NCI-H446 treated with DMSO at 0.1 percent for 48 hours (cell line): ENCODE results near the gene IGF2BP3.
"Not testable (repeated sequence)": the region's sequence is repeated elsewhere in the genome, so short reads cannot be mapped to it uniquely, and the experiment has no call there.

ENCODE experiments used
- DNase-seq: peaks from one replicate; lab custom pipeline; 2025; lab: John Stamatoyannopoulos, UW

The IGF2BP3 gene

DNA sequence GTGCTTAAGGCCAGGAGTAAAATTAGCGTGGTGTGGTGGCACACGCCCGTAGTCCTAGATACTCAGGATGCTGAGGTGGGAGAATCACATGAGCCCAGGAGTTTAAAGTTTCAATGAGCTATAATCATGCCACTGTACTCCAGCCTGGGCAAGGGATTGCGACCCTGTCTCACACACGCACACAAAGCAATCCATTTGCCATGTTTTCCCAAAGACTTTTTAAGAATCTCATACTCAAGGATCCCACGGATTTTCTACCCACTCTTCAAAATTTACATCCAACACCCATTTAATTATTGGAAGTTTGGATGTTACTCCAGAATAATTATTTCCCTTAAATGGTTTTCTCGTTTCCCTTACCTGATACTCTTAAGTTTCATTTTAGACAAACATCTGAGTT lies 47.9 kb downstream of the IGF2BP3 start:
- no peak for DNase-seq

DNA sequence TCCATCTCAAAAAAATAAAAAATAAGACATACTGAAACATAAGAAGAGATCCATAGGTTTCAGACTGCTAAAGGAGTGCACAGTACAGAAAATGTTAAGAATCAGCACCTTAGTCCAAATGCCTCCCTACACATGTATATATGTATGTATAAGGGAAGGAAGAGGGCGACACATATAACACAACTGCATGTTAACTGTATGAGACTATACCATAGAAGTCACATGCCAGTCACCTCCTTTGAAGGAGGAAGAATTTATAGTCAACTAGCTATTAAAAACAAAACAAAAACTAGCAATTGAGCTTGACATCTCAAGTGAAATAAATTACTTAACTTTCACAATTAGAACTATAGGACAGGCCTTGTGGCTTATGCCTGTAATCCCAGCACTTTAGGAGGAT lies 50.4 kb downstream of the IGF2BP3 start:
- no peak for DNase-seq

DNA sequence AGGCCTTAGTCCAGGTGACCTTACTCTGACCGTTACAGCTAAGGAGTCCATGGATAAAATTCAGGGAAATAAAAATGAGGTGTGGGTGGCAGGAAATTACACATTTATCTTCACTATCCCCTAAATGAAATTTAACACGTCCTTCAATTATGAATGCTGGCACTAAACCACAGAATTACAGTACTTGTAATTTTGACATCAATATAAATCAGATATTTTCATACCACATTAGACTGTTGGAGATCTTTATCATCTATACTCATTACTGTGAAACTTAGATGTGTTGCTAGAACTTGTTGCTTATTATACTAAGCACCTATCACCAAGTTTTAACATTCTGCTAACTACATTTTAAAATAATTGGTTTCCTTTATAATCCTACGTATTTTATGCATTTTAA lies 51.1 kb downstream of the IGF2BP3 start:
- no peak for DNase-seq

DNA sequence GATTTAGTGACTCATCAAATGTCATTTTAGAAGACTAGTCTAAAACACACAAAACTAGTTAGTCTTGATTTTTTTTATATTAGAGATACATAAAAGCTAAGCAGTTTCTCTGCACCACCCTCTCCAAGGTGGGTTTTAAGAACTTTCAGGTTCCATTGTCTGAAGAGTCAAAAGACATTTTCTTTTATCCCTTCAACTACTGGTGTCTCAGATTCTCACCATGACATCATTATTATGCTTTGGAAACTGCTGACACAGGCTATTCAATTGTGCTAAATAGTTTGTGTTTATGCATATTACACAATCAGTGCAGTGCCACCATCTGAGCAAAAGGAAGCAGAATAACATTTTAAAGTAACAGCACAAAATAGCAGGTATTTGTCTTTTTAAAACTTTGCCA lies 52.2 kb downstream of the IGF2BP3 start:
- DNase-seq, result no peak

DNA sequence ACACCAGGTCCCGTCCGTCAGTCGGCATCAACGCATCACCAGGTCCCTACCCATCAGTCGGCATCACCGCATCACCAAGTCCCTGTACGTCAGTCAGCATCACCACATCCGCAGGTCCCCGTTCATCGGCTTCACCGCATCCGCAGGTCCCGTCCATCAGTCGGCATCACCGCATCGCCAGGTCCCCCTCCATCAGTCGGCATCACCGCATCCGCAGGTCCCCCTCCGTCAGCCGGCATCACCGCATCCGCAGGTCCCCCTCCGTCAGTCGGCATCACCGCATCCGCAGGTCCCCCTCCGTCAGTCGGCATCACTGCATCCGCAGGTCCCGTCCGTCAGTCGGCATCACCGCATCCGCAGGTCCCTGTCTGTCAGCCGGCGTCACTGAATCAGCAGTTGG lies 55.1 kb downstream of the IGF2BP3 start:
- no peak for DNase-seq

DNA sequence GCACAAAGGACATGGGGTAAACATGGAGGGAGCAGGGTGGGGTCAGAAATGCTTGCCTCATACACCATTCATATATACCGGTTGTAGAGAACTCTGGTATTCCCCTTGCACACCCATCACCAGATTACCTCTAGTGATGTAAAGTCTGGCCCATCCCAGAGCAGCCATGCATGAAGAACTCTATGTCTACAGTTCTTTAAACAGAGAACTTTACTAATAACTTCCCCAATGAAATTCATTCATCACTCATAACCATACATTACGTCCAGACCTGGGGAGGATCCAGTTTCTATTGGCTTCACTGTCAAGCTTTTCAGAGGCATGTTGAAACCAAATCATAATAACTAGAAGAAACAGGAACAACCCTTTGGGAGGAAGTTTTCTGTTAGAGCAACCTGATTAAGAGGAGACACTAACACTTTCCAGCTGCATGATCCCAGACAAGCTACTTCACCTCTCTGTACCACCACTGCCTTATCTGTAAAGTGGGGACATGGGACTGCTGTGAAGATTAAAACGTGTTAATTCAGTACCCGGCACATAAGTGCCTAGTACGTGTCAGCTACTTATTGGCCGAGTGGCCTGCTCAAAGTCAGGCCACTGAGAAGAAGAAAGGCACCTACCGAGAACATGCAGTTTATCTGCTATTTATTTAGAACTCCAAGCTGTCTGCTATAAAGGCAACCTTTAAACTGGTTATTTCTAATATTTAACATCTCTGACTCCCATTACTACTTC lies 59.7 kb downstream of the IGF2BP3 start:
- DNase-seq, result no peak

DNA sequence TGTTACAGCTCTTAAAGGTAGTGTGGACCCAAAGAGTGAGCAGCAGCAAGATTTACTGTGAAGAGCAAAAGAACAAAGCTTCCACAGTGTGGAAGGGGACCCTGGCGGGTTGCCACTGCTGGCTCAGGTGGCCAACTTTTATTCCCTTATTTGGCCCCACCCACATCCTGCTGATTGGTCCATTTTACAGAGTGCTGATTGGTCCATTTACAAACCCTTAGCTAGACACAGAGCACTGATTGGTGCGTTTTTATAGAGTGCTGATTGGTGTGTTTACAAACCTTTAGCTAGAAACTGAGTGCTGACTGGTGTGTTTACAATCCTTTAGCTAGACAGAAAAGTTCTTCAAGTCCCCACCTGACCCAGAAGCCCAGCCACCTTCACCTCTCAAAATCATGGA lies 63.7 kb downstream of the IGF2BP3 start:
- not testable (repeated sequence) for DNase-seq

DNA sequence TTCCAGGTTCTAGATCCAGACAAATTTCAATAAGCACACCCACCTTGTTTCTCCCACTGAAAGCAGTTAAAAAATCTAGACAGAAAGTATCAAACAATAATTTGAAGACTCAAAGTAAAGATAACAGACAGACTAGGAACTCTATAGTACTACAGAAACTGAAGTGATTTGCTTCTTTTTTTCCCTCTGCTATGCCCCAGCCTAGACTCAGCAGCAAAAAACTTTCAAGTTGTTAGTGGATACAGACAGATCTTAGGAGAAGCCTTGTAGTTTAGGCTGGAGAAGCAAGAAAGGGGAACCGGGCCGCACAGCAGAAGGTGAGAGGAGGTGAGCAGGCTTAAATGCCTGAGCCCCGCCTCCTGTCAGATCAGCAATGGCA lies 65.1 kb downstream of the IGF2BP3 start:
- no peak for DNase-seq

DNA sequence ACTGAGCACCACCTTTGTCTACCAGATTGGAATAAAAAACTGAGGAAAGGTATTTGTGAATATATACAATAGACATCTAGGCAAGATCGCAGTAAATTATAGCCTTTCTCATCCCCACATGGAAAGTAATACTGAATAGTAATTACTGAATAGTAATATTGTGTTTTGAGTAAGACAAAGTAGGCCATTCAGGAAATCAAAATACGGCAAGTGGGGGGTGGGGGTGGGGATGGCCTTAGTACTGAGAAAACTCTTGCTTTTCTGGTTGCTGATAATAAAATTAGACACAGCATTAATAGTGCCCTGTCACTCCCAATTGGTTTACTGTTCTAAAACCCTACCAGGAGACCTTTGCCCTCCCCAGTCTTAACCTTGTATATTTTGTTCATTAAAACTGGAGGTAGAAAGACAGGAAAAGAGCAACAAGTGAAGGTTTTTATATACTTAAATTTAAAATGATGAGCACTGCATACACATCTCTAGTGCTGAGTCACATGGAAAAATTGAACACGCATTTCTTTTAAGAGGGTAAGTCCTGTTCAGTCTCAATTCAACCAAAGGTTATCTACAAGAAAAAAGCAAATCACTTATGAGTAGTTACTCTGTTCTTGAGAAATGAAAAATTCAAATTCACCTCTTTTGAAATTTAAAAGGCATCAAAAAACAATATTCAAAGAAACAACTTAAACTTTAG lies 65.6 kb downstream of the IGF2BP3 start:
- no peak for DNase-seq

DNA sequence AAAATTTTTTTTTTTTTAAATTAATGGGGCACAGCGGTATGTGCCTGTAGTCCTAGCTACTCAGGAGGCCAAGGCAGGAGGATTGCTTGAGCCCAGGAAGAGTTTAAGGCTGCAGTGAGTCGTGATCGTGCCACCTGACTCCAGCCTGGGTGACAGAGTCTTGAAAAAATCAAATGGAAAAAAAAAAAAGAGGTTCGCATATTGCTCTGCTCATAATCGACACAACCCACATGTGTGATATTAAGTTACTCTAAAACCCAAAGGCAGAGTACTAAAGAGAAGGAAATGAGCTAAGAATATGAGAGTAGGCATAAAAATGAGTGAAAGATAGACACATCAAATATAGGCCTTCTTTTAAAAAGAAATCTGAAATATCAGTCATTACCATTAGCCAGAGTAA lies 66.3 kb downstream of the IGF2BP3 start:
- DNase-seq, result no peak

DNA sequence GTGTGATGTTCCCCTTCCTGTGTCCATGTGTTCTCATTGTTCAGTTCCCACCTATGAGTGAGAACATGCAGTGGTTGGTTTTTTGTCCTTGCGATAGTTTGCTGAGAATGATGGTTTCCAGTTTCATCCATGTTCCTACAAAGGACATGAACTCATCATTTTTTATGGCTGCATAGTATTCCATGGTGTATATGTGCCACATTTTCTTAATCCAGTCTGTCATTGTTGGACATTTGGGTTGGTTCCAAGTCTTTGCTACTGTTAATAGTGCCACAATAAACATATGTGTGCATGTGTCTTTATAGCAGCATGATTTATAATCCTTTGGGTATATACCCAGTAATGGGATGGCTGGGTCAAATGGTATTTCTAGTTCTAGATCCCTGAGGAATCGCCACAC lies 72.2 kb downstream of the IGF2BP3 start:
- not testable (repeated sequence) for DNase-seq

DNA sequence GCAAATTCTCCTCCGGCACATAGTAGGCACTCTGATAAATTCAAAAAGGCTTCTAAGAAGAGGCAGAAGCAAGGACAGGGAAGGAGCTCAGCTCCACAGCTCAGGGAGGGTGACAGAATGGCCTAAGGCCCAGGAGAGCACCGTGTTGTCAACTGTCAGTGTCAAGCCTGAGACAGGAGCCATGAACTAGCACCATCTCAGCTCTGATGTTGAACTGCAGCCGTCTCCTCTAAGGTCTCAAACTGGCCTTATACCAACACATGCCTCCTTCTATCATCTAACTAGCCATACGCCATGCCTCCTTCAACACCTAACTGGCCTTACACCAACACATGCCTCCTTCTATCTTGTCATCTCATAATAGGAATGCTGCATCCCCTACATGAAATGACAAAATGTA lies 73.0 kb downstream of the IGF2BP3 start:
- DNase-seq, result no peak

DNA sequence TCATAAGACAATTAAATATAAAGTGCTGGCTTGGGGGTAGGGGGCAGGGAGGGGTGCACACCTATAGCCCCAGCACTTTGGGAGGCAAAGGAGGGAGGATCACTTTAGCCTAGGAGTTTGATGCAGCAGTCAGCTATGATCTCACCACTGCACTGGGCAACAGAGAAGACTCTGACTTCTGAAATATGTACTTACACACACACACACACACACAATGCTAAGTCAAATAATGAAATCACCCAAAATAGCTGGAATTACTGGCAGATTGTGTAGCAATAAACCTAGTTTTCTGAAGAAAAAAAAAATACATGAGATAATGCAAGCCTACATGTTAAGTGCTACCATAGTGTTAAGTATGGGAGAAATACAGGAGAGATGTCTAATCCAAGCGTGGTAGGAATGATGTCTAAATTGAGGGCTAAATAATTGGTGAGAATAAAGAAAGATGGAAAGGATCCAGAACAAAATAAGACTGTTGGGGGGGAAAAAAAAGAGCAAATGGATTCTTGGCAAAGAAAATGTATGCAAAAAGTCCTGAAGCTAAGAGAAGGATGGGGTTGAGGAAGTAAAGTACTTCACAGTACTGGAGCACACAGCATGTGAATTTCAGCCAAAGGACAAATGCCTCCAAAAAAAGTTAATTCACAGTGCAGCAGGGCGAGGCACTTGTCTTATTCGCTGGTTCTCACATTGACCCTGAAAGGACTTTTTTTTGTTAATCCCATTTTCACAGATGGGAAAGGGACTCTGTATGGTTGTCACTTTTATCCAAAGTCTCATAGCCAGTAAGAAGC lies 73.9 kb downstream of the IGF2BP3 start:
- peak; percentile 28 for DNase-seq

DNA sequence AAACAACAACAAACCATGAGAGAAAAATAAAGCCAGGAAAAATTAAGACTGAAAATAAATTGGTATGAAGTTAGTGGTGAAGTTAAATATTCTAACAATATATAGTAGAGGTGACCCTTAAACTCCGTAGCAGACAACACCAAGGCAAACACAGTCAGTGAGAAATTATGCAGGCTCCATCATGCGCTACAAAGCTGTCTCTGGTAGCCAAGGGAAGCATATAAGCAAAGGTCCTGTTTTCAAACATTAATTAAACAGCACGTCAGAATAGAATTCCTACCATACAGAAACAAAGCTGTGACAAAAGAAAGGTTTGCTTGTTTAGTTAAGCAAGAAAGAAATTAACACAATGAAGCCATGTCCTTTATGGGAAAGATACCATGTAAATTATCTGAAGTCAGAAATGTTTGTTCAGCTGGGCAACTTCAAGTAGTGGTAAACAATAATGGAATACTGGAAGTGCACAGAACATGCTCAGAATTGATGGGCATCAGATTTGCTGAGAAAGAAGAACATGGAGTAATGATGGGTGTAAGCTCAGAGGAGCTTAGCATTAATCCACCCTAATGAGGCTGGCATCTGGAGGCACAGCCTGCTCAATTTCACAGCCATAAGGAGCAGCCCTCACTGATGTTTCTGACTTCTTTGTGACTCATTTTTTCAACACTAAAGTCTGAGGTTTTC lies 75.7 kb downstream of the IGF2BP3 start:
- no peak for DNase-seq

DNA sequence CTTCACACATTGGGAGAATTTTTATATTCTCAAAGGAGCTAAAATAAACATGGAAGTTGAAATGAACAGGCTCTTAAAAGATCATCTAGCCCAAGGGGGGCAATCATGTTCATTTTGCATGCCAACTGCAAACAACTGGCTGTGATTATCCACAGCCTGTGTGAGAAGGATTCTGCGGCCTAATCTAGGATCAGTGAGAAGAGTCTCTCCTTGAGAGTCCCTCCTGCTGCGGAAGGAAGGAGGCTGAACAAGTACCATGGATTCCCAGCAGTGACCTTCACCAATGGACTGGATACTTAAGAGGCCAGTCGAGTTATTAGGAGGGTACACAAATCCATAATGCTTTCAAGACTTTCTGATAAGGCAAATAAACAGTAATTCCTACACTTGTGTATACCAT lies 76.7 kb downstream of the IGF2BP3 start:
- no peak for DNase-seq

DNA sequence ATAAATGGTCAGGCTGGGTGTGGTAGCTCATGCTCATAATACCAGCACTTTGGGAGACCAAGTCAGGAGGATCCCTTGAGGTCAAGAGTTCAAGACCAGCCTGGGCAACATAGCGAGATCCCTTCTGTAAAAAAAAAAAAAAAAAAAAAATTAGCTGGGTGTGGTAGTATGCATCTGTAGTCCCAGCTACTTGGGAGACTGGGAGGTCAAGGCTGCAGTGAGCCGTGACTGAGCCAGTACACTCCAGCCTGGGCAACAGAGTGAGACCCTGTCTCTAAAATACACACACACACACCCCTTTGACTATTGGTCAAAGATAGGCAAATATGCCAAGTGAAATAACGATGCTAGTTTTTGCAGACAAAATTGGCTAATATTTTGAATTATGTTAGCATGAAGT lies 80.6 kb downstream of the IGF2BP3 start:
- no peak for DNase-seq

DNA sequence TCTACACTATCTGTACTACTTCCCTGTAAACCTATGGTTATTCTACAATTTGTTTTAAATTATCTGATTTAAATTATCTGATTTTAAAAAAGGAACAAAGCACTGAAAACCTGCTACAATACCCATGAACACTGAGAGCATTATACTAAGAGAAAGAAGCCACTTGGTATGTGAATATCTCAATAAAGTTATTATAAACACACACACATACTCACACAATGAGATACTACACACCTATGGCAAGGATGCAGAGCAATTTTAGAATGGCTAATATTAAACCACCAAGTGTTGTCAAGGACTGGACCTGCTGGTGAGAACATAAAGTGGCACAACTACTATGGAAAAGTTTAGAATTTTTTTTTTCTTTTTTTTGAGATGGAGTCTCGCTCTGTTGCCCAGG lies 82.7 kb downstream of the IGF2BP3 start:
- DNase-seq, result no peak

DNA sequence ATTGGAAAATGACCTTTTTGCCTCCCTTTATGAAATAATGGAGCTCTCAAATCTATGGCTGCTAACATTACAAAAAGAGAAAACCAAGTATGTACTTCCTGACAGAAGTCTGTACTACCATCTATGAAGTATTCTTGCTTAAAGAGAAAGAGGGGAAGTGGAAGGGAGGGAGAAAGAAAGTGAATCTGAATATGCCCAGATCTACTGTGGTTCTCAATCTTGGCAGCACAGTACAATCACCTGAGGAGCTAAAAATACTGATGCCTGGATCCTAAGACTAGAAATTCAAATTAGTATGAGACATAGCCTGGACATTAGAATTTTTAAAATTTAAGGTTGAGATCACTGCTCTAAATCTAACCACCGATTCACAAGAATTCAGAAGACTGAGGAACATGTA lies 85.2 kb downstream of the IGF2BP3 start:
- DNase-seq, result no peak

DNA sequence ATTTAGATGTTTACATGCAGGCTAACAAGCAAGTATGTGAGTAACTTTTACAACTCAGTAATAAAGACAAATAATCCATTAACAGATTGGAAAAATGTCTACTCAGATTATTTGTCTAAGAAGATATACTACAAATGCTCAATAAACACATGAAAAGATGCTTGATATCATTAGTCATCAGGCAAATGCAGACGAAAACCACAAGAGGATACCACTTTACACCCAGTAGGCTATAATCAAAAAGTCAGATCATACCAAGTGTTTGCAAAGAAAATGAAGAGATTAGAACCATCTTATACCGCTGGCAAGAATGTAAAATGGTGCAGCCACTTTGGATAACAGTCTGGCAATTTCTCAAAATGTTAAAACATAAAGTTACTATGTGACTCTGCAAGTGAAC lies 87.1 kb downstream of the IGF2BP3 start:
- DNase-seq, result no peak

DNA sequence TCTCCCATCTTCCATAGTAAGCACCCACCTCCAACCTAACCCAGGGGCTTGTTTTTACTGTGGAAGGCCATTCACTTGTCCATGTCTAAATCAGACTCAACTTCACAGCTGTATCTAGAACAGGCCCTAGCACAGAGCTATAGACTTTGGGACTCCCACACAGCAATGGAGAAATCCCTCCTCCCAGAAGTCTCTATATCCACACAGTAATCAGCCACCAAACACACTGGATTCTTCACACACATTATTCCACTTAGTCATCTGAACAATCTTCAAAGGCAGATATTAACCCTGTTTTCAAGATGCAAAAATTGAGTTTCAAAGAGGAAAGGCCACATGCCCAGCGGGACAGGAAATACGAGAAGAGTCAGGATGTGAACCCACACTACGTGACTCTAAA lies 89.3 kb downstream of the IGF2BP3 start:
- no peak for DNase-seq

DNA sequence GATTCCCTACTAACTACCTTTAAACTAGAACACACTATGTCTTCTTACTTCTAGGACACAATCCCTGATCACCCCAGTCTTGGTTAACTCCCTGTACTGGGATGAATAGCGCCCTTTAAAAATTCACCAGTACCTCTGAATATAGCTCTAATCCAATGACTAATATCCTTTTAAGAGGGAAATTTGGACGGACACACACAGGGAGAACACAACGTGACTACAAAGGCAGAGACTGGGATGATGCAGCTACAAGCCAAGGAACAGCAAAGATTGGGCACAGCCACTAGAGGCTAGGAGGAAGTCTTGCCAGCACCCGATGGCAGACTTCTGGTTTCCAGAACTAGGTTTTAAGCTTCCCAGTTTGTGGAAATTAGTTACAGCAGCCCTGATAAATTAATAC lies 89.7 kb downstream of the IGF2BP3 start:
- no peak for DNase-seq

DNA sequence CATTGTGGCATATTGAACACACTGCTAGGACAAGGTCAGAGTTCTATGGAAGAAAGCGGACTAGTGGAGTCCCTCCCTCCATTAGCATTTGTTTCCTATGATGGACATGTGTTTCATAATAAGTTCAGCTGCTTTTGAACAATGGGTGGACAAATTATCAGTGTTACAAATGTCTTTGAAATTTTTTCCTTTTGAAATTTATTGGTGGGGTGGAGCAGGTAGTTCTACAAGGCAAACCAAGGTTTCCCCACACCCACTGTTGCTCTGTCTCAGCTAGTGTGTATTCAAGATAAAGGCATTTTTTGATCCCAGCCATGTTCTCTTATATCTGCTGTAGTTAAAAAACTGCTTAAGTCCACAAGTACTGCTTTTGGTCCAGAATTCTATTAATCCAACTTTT lies 91.3 kb downstream of the IGF2BP3 start:
- DNase-seq, result no peak

DNA sequence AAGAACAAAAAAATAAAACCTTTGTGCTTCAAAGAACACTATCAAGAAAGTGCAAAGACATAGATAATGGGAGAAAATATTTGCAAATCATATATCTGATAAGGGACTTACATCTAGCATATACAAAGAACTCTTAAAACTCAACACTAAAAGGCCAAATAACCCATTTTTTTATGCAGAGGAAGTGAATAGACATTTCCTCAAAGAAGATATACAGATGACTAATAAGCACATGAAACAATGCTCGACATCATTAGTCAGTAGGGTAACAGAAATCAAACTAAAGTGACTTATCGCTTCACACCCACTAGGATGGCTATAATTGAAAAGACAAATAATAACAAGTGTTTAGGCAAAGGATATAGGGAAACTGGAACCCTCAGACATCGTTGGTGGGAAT lies 93.2 kb downstream of the IGF2BP3 start:
- DNase-seq, result no peak
